DMS153 (cell line): ENCODE results near the gene EXOC3L1.

ENCODE experiments used
- DNase-seq: peaks from one replicate; lab custom pipeline; 2025; lab: John Stamatoyannopoulos, UW

EXOC3L1 gene

GRCh38 chr16:67190041-67190440, at the start of gene EXOC3L1:
EXOC3L1 (minus strand) TSS chr16:67190136; CDS start chr16:67189676, 460 bp downstream.
- no peak for DNase-seq

- DNase-seq: no peak
These were observed 49.0 kb upstream of the EXOC3L1 start for GRCh38 chr16:67238806-67239470.

DNA sequence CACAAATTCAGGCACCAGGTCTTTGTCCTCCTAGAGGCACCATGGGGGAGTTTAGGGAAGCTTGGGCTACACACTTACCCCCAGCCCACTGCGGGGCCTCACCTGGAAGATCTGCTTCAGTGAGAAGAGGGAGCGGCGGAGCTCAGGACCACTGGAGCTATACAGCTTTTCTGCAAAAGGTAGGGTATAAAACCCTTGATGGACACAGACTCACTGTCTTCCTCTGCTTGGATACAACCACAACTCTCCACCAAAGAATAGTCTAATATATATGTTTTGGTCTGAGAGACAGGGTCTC, 48.3 kb upstream of the EXOC3L1 start:
- DNase-seq: no peak

DNA sequence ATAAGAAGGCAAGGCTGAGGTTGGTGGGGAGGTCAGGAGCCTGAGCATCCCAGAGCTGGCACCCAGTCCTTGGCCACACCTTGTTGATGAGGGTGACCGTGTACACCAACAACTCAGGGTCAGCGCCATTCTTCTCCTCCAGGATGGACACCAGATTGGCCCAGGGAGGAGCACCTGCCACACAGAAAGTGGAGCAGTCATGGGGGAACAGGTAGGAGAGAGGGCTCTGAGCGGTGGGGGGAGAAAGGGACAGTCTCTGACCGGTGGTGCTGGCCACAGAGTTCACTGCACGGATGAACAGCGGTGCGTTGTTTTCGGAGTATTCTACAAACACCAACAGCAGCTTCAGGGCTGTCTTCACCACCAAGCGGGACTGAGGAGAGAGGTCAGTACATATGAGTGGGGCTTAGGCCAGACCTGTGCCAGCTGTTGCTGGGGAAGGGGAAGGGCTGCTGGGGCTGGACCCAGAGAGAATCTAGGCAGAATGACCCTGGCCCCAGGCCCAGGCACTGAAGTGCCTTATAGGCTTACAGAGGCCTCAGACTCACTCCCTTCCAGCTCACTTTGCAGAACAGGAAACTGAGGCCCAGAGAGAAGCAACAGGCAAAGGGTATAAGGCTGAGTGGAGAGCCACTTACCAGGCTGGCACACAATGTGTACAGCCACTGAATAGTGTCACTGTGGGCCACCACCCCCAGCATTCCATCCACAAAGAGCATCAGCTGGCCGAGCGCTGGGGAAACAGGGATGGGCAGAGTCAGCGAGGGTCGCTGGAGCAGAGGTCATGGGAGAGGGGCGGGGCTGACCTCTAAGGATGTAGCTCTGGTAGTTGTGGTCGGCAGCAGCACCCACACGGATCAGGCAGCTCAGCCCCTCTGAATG, 47.7 kb upstream of the EXOC3L1 start:
- no peak for DNase-seq

DNA sequence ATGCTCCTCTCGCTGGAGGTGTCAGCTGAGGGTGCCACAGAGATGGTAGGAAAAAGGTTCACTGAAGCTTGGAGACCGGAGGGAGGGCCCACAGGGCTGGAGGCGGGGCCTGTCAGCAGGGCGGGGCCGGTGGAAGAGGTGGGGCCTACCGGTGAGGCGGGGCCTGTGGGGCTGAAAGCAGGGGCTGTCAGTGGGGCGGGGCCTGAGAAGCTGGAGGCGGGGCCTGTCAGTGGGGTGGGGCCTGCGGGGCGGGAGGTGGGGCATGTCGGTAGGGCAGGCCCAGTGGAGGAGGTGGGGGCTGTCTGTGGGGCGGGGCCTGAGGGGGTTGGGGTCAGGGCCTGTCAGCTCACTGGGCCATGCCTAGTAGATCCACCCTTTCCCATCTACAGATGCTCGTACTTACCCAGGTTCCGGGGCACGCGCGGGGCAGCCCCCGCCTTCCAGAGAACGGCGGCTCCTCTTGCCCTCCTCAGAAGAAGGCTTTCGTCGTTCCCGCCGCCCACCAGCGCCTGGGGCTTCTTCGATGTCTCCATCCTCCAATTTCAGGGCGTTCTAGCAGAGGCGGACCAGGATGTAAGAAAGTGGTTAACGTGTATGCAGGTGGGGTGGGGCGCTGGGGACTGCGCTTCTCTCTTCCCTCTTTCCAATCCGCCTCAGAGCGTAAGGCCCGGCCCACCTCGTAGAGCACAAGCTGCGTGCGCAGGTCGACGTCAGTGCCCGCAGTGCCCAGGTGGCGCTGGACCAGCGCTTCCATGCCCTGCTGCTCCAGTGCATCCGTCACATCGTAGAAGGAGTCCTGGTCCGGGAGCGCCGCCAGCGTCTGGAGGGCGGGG, 46.8 kb upstream of the EXOC3L1 start:
- DNase-seq: no peak

- DNase-seq: no peak
These were observed 46.1 kb upstream of the EXOC3L1 start for GRCh38 chr16:67235816-67236562.

- DNase-seq: no peak
These were observed 44.3 kb upstream of the EXOC3L1 start for GRCh38 chr16:67234180-67234597.

GRCh38 chr16:67233596-67233995, 43.7 kb upstream of the EXOC3L1 start:
- DNase-seq: no peak

DNA sequence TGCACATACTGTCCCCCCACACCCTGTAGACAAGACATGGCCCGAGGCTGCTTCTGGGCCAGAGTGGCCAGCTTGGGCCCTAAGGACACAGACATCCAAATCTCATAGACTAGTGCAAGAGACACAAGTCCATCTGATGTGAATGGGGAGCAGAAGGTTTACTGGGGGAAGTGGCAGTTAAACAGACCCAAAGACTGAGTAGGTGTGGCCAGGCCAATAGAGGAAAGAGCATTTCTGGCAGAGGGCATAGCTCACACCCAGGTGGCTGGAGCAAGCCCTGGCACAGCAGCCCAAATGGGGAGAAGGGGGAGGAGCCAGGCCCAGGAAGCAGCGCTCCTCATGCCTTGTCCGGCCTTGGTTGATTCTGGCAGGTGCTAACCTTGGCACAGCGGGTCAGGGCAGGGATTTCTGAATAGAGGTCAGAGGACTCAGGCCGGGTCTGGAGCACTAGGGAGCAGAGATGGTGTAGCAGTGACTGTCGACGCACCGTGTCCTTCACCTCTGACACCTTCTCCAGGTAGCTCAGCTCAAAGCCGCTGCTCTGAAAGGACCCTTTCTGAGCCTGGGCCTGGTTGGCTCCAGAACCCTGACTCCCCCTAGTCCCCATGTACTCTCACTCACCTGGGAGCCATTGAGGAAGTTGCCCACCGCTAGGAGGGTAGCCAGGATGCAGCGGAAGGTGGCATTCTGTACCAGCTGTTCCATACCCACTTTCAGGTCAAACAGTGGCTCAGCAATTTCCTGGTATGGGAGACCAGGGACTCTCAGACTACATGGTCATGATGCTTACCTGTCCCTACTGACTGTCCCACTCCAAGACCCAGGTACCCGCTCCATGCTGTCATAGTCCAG, 41.1 kb upstream of the EXOC3L1 start:
- no peak for DNase-seq

DNA sequence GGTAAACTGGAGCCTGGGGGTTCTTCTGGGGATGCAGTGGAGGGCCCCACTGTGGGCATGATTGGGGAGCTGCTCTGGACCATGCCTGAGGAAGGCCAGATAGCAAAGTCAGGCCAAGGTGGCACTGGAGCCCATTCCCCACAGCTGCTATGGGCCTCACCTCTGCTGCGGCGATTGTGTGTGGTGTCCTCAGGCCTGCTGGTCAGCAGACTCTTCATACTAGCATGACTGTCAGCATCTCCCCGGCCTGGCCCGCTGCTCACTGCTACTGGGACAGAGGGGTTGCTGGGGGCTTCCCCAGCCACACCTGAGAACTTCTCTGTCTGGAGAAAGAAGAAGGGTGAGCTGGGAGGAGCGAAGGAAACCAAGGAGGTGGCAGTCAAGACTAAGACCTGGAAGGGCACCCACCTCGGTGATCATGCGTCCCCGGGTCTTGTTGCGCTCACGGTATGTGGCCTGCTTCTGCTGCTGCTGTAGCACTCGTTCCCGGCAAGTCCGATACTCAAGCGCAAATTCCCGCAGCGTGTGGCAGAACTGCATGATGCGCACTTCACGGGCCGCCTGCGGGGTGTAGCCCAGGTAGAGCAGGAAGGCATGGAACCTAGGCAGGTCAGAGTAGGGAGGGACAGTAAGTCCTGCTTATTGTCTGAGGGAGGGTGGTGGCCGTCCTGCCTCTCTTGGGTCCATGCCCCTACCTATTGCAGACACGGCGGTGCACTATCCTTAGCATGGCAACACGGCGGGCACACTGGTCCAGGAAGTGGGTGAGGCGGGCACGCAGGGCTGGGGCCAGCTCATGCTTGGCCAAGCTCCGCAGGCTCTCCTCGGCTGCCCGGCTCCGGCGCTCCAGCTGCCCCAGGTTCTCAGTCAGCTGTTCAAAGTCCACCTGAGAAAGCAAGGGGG, 40.2 kb upstream of the EXOC3L1 start:
- DNase-seq: no peak

GRCh38 chr16:67228905-67229304, 39.0 kb upstream of the EXOC3L1 start:
- DNase-seq: no peak

DNA sequence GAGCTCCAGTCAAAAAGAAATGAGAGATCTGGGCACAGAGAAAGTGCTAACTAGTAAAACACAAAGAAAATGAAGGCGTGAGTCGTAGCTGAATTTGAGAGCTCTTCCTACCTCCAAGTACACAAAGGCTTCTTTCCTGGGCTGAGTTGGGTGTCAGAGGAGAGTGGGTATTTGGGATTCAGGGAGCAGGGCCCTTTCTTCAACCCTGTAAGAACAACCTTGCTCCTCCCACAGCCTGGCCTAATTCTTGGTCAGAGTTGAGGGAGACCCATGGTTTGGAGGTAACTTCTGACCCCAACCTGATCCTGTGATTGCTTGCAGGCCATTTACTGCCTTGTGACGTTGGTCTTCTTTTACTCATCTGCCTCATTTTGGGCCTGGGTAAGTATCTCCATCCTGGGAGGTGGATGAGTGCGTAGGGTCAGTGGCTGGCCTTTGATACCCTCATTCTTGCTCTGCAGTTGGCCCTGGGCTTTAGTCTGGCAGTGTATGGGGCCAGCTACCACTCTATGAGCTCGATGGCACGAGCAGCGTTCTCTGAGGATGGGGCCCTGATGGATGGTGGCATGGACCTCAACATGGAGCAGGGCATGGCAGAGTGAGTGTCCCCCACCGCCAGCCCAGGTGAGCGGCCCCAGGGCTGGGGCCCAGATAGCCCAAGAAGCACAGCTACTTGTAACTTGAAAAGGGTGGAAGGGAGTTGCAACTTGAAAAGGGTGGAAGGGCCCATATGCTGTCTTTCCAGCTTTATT, 38.3 kb upstream of the EXOC3L1 start:
- no peak for DNase-seq

DNA sequence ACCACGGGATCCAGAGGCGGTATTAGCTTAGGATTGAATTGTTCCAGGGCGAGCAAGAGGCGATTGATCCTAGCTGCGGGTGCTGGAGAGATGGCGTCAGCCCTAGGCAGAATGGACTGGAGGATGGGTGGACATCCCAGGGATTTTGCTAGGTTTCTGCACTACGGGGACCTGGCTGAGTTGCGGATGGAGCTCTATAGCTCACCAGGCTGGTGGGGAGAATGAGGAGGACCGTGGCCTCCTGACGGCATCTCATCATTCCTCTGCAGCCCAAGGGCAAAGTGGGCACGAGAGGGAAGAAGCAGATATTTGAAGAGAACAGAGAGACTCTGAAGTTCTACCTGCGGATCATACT, 37.6 kb upstream of the EXOC3L1 start:
- no peak for DNase-seq

GRCh38 chr16:67226804-67227566, 37.0 kb upstream of the EXOC3L1 start, which contains the start of gene TMEM208:
TMEM208 (plus strand) TSS chr16:67227130; CDS start chr16:67227219, 89 bp downstream.
- DNase-seq: peak; percentile 97

- no peak for DNase-seq
These were observed 36.4 kb upstream of the EXOC3L1 start for GRCh38 chr16:67226295-67226803.

DNA sequence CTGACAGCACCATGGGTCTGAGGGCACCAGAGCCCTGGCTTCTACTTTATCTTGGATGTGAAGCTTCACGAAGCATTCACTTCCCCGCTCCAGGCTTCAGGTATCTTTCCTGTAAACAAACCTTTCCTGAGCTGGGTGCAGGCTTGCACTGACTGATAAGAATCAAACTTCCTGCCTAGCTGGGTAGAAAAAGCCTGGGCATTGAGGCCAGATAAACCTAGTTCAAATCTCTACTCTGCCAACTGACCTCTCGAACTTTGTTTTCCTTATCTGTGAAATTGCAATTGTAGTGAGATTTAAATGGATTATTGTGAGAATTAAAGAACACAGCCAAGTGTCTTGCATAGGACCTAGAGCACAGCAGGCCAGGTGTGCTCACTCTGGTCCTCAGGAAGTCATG, 34.1 kb upstream of the EXOC3L1 start:
- DNase-seq: no peak

- DNase-seq: no peak
These were observed 26.9 kb upstream of the EXOC3L1 start for GRCh38 chr16:67216612-67217490.
